K562 (cell line): ENCODE measurements around the gene UQCRHL.

Experiments
- CTCF ChIP-seq, 3 experiments: IDR thresholded peaks in 2 of 3; conservative IDR thresholded peaks in 1 of 3; 2 replicates each; pipeline ENCODE4 v1.5.1; 2011 to 2012; ENCODE audit warnings: low read length in 3 of 3, mild to moderate bottlenecking in 3 of 3, control low read depth in 2 of 3, improper control_type of control experiment in 1 of 3, inconsistent platforms in 1 of 3, low read depth in 1 of 3, mixed read lengths in 1 of 3, moderate library complexity in 1 of 3; ENCODE audit not compliant: insufficient read depth in 2 of 3
- MTA2 ChIP-seq: fragments of 450-650 bp; IDR thresholded peaks from 2 replicates; pipeline ENCODE4 v1.6.1; 2016; ENCODE audit warnings: low read depth
- ZNF253 ChIP-seq: fragments of 250-450 bp; sonication (Bioruptor Pico); conservative IDR thresholded peaks from 2 replicates; pipeline ENCODE4 v1.6.1; 2021; ENCODE audit warnings: mild to moderate bottlenecking

GRCh38 chr1:15810073-15810472, 2.6 kb upstream of the UQCRHL start:
- TF ChIP-seq MTA2 (no peak), ZNF253 (CRISPR knock-in tag) (no peak), CTCF (IDR thresholded peaks at IDR 0.05 in 2 of 3, conservative IDR thresholded peaks at IDR 0.05 in 1 of 3; ENCODE audit: insufficient read depth in 2 of 3, low read depth in 1 of 3, low read length in 3 of 3) (no peak)
